ENCODE measurements around the gene ZNF423. TPM values are rescaled to one million over a fixed set of nuclear protein-coding genes. Genes with fewer than 3 reads are reported as not detected.

ZNF423 gene
- total and polyA plus RNA-seq, 9 of the 15 experiments (the other 6 are each of a cell fraction or from before 2014, with no cell fraction given), result not detected

DNA sequence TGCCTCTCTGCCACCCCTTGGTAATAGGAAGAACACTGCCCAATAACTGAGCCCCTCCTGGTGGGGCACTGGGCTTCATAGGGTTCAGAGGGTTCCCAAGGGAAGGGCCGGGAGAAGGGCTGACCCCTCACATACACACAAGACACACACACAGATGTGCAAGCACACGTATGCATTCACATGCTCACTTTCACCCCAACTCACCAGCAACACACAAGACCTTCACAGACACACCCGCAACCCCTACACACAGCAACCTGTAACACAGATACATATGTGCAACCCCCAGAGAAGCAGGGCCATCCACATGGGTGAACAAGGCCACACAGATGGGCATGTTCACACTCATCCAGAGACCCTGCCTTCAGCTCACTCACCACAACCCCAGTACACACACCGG lies 225.1 kb downstream of the ZNF423 start:
- DNase-seq (ENCODE audit: extremely low read depth in 1 of 4, low spot score in 3 of 4) (no peak), FAIRE-seq (no peak), ATAC-seq (no peak)
- Histone ChIP-seq H3K79me2 (ENCODE audit: control insufficient read depth, insufficient read depth, low read length) (no peaks in the 10 kb centered on the region), H3K9me1 (ENCODE audit: control insufficient read depth, insufficient read depth, low read length) (no peaks in the 10 kb centered on the region), H4K20me1 (replicated peaks; ENCODE audit: control insufficient read depth, insufficient read depth, low read length) (no peaks in the 10 kb centered on the region), H3K27ac (ENCODE audit: extremely low read depth, low read depth, low read length) (no peak overlapping the region), H2AFZ (ENCODE audit: low read depth, low read length) (no peak overlapping the region), H3K4me2 (ENCODE audit: insufficient read depth, low read length) (no peak overlapping the region), H3K36me3 (ENCODE audit: control insufficient read depth, insufficient read depth, low read length) (no peaks in the 10 kb centered on the region), H3K9me3 (replicated peaks; ENCODE audit: control insufficient read depth, insufficient read depth, low read depth, low read length) (no peaks in the 10 kb centered on the region), H3K4me3 (no peak overlapping the region), H3K27me3 (ENCODE audit: control insufficient read depth in 2 of 2, insufficient read depth in 2 of 2, low read length in 2 of 2) (peaks cover 2 to 15% of the 10 kb centered on the region in 2 experiments; a peak in 3 of 5 replicates), H3K4me1 (replicated peaks in 1 of 2; ENCODE audit: control insufficient read depth in 2 of 2, insufficient read depth in 2 of 2, low read length in 2 of 2) (peaks cover 0 to 2% of the 10 kb centered on the region in 2 experiments; a peak in 1 of 5 replicates), H3K9ac (ENCODE audit: insufficient read depth in 1 of 2, low read depth in 2 of 2, low read length in 2 of 2) (no peak overlapping the region)
- WGBS (ENCODE audit: insufficient coverage, low coverage, missing lambda C conversion rate), result 0% methylated on average over 4 of the region's 4 CpGs
- BruUV-seq (replicated peaks), result no TSS peak
- in situ Hi-C loops (cut with MboI) (no loop called here), intact Hi-C loops (cut with micrococcal nuclease) (no loop called here)
- TF ChIP-seq, protein P1, sequence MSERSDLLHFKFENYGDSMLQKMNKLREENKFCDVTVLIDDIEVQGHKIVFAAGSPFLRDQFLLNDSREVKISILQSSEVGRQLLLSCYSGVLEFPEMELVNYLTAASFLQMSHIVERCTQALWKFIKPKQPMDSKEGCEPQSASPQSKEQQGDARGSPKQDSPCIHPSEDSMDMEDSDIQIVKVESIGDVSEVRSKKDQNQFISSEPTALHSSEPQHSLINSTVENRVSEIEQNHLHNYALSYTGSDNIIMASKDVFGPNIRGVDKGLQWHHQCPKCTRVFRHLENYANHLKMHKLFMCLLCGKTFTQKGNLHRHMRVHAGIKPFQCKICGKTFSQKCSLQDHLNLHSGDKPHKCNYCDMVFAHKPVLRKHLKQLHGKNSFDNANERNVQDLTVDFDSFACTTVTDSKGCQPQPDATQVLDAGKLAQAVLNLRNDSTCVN (CRISPR knock-in tag; IDR thresholded peaks at IDR 0.05), result no peak
- TF ChIP-seq PCBP2 (IDR thresholded peaks at IDR 0.05; ENCODE audit: low read depth, low read length, poor library complexity, severe bottlenecking) (no peak), EZH2 (IDR thresholded peaks at IDR 0.05; ENCODE audit: borderline replicate concordance, low read depth, low read length) (no peak), ZNF24 (IDR thresholded peaks at IDR 0.05) (no peak), ZNF174 (CRISPR knock-in tag; IDR thresholded peaks at IDR 0.05) (no peak), CC2D1A (IDR thresholded peaks at IDR 0.05) (no peak), SAFB (IDR thresholded peaks at IDR 0.05; ENCODE audit: borderline replicate concordance, low read depth, low read length) (no peak), SMARCA5 (IDR thresholded peaks at IDR 0.05) (no peak)
- CTCF ChIA-PET (ENCODE audit: low intra/inter-chr PET ratio), result no interaction called here
- POLR2A ChIA-PET, result interaction anchor here (0.5 kb wide), 1 partner anchor 40 kb away, joined by 3 read pairs; no protein-coding TSS in a partner anchor
